HepG2 (cell line): ENCODE data around the gene CHMP6. TPM values are rescaled to one million over a fixed set of nuclear protein-coding genes. Genes with fewer than 3 reads are reported as not detected.

Experiments used
- ATAC-seq: fragments of 200-7000 bp; cut with Tn5 transposase; 3 replicates; pipeline ENCODE4 v1.9.1; 2020; ENCODE audit warnings: mild to moderate bottlenecking, moderate library complexity
- BruUV-seq: library from RNA; stranded (reverse); fragments of 400-500 nt; replicated peaks from 2 replicates; lab custom pipeline; 2021; lab: Mats Ljungman, UMichigan
- CTCF ChIA-PET: fragments of 300-600 bp; formaldehyde crosslinking; extraction: SDS; loops from one replicate; lab custom pipeline; 2021; ENCODE audit warnings: low total read pairs, inconsistent platforms, low intra/inter-chr PET ratio; lab: Yijun Ruan, JAX
- POLR2A ChIA-PET: fragments of 350-600 bp; sonication (Branson Sonifier 250); formaldehyde crosslinking; loops from one replicate; lab custom pipeline; 2020; ENCODE audit warnings: antibody characterized with exemption, inconsistent platforms; lab: Yijun Ruan, JAX
- DNase-seq: peaks from one replicate; pipeline ENCODE4 v3.0.0-alpha.2; 2015; ENCODE audit warnings: low spot score
- FAIRE-seq: peaks from 3 replicates; lab custom pipeline; 2011; peaks lifted over from hg19 to GRCh38; lab: Jason Lieb, UNC
- H2AFZ ChIP-seq: one replicate; pipeline ENCODE4 v1.6.1; 2011; ENCODE audit warnings: low read length, inconsistent platforms
- H3K27ac ChIP-seq: fragments of 300-600 bp; 3 replicates; pipeline ENCODE4 v1.8.0; 2011; ENCODE audit warnings: mixed run types, mild to moderate bottlenecking, mixed read lengths, low read length, inconsistent platforms; ENCODE audit not compliant: insufficient read depth; ENCODE audit errors: extremely low read length
- H3K27me3 ChIP-seq, 2 experiments: fragments of 200-600 bp in 1 of 2; 2 replicates in 1 of 2; 3 replicates in 1 of 2; pipeline versions ENCODE4 v1.6.0 to v1.8.0; 2011; ENCODE audit warnings: low read length in 2 of 2, mild to moderate bottlenecking in 2 of 2, moderate library complexity in 2 of 2, inconsistent platforms in 1 of 2; ENCODE audit not compliant: insufficient read depth in 2 of 2, control insufficient read depth in 1 of 2
- H3K36me3 ChIP-seq, 2 experiments: fragments of 200-600 bp in 1 of 2; replicated peaks in 1 of 2; 2 replicates in 1 of 2; 3 replicates in 1 of 2; pipeline versions ENCODE4 v1.5.1 to v1.8.0; 2011; ENCODE audit warnings: low read length in 2 of 2, inconsistent platforms in 1 of 2; ENCODE audit not compliant: insufficient read depth in 2 of 2, control insufficient read depth in 1 of 2
- H3K4me1 ChIP-seq: 2 replicates; pipeline ENCODE4 v1.5.1; 2012; ENCODE audit warnings: low read length, inconsistent platforms; ENCODE audit not compliant: insufficient read depth
- H3K4me2 ChIP-seq: 2 replicates; pipeline ENCODE4 v1.6.0; 2011; ENCODE audit warnings: low read depth, low read length, inconsistent platforms
- H3K4me3 ChIP-seq, 3 experiments: fragments of 200-600 bp in 1 of 3; sonication (generic), shearing (Covaris generic) in 1 of 3; replicated peaks in 1 of 3; 2 replicates each; pipeline ENCODE4 v1.5.1; 2011 to 2016; ENCODE audit warnings: low read length in 3 of 3, inconsistent platforms in 2 of 3, low read depth in 2 of 3, mild to moderate bottlenecking in 2 of 3, control low read depth in 1 of 3, mixed read lengths in 1 of 3; ENCODE audit not compliant: insufficient read depth in 1 of 3
- H3K79me2 ChIP-seq: one replicate; pipeline ENCODE4 v1.6.1; 2011; ENCODE audit warnings: low read length, inconsistent platforms; ENCODE audit not compliant: insufficient read depth
- H3K9ac ChIP-seq: 2 replicates; pipeline ENCODE4 v1.6.0; 2011; ENCODE audit warnings: mild to moderate bottlenecking, low read depth, low read length, inconsistent platforms; ENCODE audit not compliant: insufficient read depth
- H3K9me3 ChIP-seq: 2 replicates; pipeline ENCODE4 v1.5.1; 2012; ENCODE audit warnings: mild to moderate bottlenecking, low read length
- H4K20me1 ChIP-seq: 2 replicates; pipeline ENCODE4 v1.6.0; 2011; ENCODE audit warnings: inconsistent platforms, mild to moderate bottlenecking, low read length, moderate library complexity; ENCODE audit not compliant: insufficient read depth
- DZIP1 ChIP-seq: sonication (generic); formaldehyde crosslinking; IDR thresholded peaks from 2 replicates; pipeline ENCODE4 v1.5.0; 2020; ENCODE audit warnings: mild to moderate bottlenecking, missing genetic modification reagents
- MLLT10 ChIP-seq: sonication (generic); formaldehyde crosslinking; IDR thresholded peaks from 2 replicates; pipeline ENCODE4 v1.4.0; 2020; ENCODE audit warnings: missing genetic modification reagents
- PRMT3 ChIP-seq: sonication (generic); formaldehyde crosslinking; IDR thresholded peaks from 2 replicates; pipeline ENCODE4 v1.8.1; 2022; ENCODE audit warnings: low read depth, mild to moderate bottlenecking, moderate library complexity, missing genetic modification reagents, borderline replicate concordance
- SIN3B ChIP-seq: fragments of 150-350 bp; IDR thresholded peaks from 2 replicates; pipeline ENCODE4 v1.6.1; 2014; ENCODE audit warnings: low read length
- SPEN ChIP-seq: sonication (generic); formaldehyde crosslinking; IDR thresholded peaks from 2 replicates; pipeline ENCODE4 v1.5.1; 2020; ENCODE audit warnings: low read depth, mild to moderate bottlenecking, missing genetic modification reagents
- ZNF263 ChIP-seq: sonication (generic); formaldehyde crosslinking; IDR thresholded peaks from 2 replicates; pipeline ENCODE4 v1.4.0; 2020; ENCODE audit warnings: missing genetic modification reagents
- ZNF431 ChIP-seq: sonication (generic); formaldehyde crosslinking; IDR thresholded peaks from 2 replicates; pipeline ENCODE4 v1.9.0; 2022; ENCODE audit warnings: missing genetic modification reagents, low read depth, mild to moderate bottlenecking, borderline replicate concordance
- ZSCAN9 ChIP-seq: IDR thresholded peaks from 2 replicates; pipeline ENCODE4 v1.6.1; 2016; ENCODE audit warnings: borderline replicate concordance
- WGBS: methylation state at CpG from one replicate; pipeline ENCODE4 v1.1.6; 2017; ENCODE audit warnings: low lambda C conversion rate; 5-methylcytosine and 5-hydroxymethylcytosine counted together
- in situ Hi-C: cut with HindIII; loops from 2 replicates; pipeline ENCODE4 v1.10.0; 2017; ENCODE audit warnings: low pct_unique_long_range_greater_than_20kb; ENCODE audit not compliant: extremely low pct_ligation_motif_present
- intact Hi-C: fragments of 100-400 bp; cut with micrococcal nuclease; formaldehyde crosslinking; loops from one replicate; pipeline ENCODE4 v1.10.0; 2022; ENCODE audit not compliant: unreplicated experiment
- polyA plus RNA-seq, 8 experiments: library from polyadenylated mRNA; depleted of rRNA in 3 of 8; stranded (reverse) in 7 of 8; unstranded in 1 of 8; fragments of >200 nt; fragmentation: Illumina TruSeq in 4 of 8; extraction: Trizol in 4 of 8; gene quantifications; 2 replicates each; pipeline versions ENCODE4 v1.2.1 to v1.2.3, GENCODE V29; 2011 to 2016; ENCODE audit warnings: low read depth in 4 of 8, missing spikeins in 1 of 8, mixed read lengths in 1 of 8; ENCODE audit not compliant: insufficient read depth in 1 of 8
- total RNA-seq, 5 experiments: library from RNA; depleted of rRNA; stranded (reverse); fragments of >200 nt; fragmentation: Illumina TruSeq; extraction: Trizol; gene quantifications; 2 replicates each; pipeline ENCODE4 v1.2.3, GENCODE V29; 2016; ENCODE audit warnings: low read depth in 1 of 5

The CHMP6 gene
- total and polyA plus RNA-seq, 2 of the 13 experiments (the other 11 are each of a cell fraction or from before 2014, with no cell fraction given) = 11.1 to 24.2 TPM

GRCh38 chr17:81012574-81013447, 21.2 kb downstream of the CHMP6 start:
- no peak overlapping the region for H3K27ac ChIP-seq
- BruUV-seq = no TSS peak
- H3K36me3 ChIP-seq = no peaks in the 10 kb centered on the region

More at GRCh38 chr17:81012574-81013447, 21.2 kb downstream of the CHMP6 start:
- Histone ChIP-seq H3K79me2 (no peaks in the 10 kb centered on the region), H3K9me3 (peaks cover 9% of the 10 kb centered on the region), H4K20me1 (no peaks in the 10 kb centered on the region), H3K4me1 (peaks cover 33% of the 10 kb centered on the region), H2AFZ (no peak overlapping the region), H3K9ac (no peak overlapping the region), H3K4me2 (no peak overlapping the region), H3K4me3 (no peak overlapping the region), H3K27me3 (peaks cover 2 to 38% of the 10 kb centered on the region in 2 experiments; a peak in 3 of 5 replicates)
- CTCF ChIA-PET = no interaction called here
- POLR2A ChIA-PET = interaction anchor here (1.3 kb wide), 1 partner anchor 13 kb away, joined by 5 read pairs; no protein-coding TSS in a partner anchor
- TF ChIP-seq ZSCAN9 (CRISPR knock-in tag) (no peak), PRMT3 (CRISPR knock-in tag) (no peak), ZNF263 (CRISPR knock-in tag) (0 out of 2 replicates have a peak, but pooled peaks have one; percentile 20), SIN3B (no peak), SPEN (CRISPR knock-in tag) (no peak), ZNF431 (CRISPR knock-in tag) (no peak), DZIP1 (CRISPR knock-in tag) (no peak), MLLT10 (CRISPR knock-in tag) (no peak)
- WGBS = 67% methylated on average over 10 of the region's 13 CpGs
- intact Hi-C loops (no loop called here), in situ Hi-C loops (no loop called here)
- no peak for FAIRE-seq
- no peak; the same call in 2 of the 3 replicates for ATAC-seq
- no peak for DNase-seq
